Mucosa of descending colon (tissue), 3 donors: ENCODE results near the gene UNC5B. TPM values are rescaled to one million over a fixed set of nuclear protein-coding genes. Genes with fewer than 3 reads are reported as not detected.
A peak's percentile ranks its signal among the peaks of the same experiment; 100 is the strongest.

Source experiments
- ATAC-seq: fragments of 200-7000 bp; cut with Tn5 transposase; one replicate; pipeline ENCODE4 v1.9.1; 2020; ENCODE audit warnings: mild to moderate bottlenecking, moderate library complexity
- DNase-seq, 3 donors: peaks; one replicate each; pipeline ENCODE4 v3.0.0-alpha.2; 2020
- H3K36me3 ChIP-seq: fragments of 200-600 bp; one replicate; pipeline ENCODE4 v1.8.0; 2021; ENCODE audit warnings: low read depth, mild to moderate bottlenecking
- H3K4me1 ChIP-seq: fragments of 200-600 bp; one replicate; pipeline ENCODE4 v1.8.0; 2021; ENCODE audit warnings: low read depth, mild to moderate bottlenecking
- H3K4me3 ChIP-seq: fragments of 200-600 bp; one replicate; pipeline ENCODE4 v1.8.0; 2021; ENCODE audit warnings: mild to moderate bottlenecking
- H3K9me3 ChIP-seq: fragments of 200-600 bp; one replicate; pipeline ENCODE4 v1.8.0; 2021; ENCODE audit warnings: mild to moderate bottlenecking
- intact Hi-C, 2 donors: fragments of 100-400 bp; cut with DNase I in 1 of 2; cut with micrococcal nuclease in 1 of 2; formaldehyde crosslinking; loops; one replicate each; pipeline versions ENCODE4 v1.11.0 to v1.11.1; 2022; cut with DNase I, micrococcal nuclease
- total RNA-seq, 3 donors: library from RNA; stranded (reverse); fragmentation: NEBNext Ultra II Directional in 2 of 3; extraction: Animal tissue kit (Norgen Biotek cat#: 25700) in 2 of 3; gene quantifications; one replicate each; pipeline versions ENCODE4 v1.2.1 to v1.2.4, GENCODE V29; 2021 to 2023
- TF ChIP-seq, protein P1 (sequence below): fragments of 200-600 bp; IDR thresholded peaks from one replicate; pipeline ENCODE4 v1.8.0; 2022; ENCODE audit warnings: antibody characterized with exemption, mild to moderate bottlenecking
- donor health status: DM: no; HTN: no; CAD: no; lungs with moderate emphysema.
- donor health status: DM: no; HTN: no; CAD: no.
- donor health status: DM: no; HTN: yes; CAD: no.

UNC5B gene
- total RNA-seq, 3 donors from 2014 or later, result 11.0 to 17.4 (median 11.4) TPM

DNA sequence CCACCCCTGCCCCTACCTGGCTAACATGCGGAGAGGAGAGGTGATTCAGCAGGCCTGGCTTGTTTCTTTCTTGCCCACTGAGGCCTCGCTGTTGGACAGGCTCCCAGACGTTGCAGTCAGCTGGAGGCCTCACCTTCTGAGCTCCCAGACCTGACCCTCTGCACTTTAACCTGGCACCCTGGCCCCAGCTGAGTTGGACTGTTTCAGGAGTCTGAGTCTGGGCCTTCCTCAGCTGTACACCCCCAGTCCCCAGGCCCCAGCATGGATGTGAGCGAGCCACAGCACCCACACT lies 35.0 kb downstream of the UNC5B start:
- peak in 2 of 3 donors; percentile 51 to 56 for DNase-seq
- H3K9me3 ChIP-seq, result no peaks in the 10 kb centered on the region

DNA sequence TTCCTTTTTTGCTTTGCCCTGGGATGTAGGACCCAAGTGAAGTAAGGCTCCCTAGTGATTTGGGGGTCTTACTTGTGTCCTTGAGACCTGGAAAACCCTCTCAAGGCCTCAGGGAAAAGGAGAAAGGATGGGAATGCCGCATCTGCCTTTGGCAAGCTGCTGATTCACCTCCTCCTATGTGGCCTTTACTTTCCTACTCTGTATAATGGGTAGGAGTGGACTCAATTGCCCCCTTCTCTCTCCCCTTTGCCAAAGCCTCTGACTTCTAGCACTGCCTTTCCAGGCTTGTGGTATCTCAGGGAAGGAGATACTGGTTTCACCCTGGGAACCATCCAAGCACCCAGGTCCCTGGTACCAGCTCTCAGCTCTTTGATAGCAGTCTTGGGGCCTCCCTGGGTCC lies 35.4 kb downstream of the UNC5B start:
- ATAC-seq, result no peak
- intact Hi-C loops, result no loop called here
- H3K36me3 ChIP-seq, result no peaks in the 10 kb centered on the region
- DNase-seq, result no peak
- H3K4me3 ChIP-seq, result no peak overlapping the region
- TF ChIP-seq, protein P1, sequence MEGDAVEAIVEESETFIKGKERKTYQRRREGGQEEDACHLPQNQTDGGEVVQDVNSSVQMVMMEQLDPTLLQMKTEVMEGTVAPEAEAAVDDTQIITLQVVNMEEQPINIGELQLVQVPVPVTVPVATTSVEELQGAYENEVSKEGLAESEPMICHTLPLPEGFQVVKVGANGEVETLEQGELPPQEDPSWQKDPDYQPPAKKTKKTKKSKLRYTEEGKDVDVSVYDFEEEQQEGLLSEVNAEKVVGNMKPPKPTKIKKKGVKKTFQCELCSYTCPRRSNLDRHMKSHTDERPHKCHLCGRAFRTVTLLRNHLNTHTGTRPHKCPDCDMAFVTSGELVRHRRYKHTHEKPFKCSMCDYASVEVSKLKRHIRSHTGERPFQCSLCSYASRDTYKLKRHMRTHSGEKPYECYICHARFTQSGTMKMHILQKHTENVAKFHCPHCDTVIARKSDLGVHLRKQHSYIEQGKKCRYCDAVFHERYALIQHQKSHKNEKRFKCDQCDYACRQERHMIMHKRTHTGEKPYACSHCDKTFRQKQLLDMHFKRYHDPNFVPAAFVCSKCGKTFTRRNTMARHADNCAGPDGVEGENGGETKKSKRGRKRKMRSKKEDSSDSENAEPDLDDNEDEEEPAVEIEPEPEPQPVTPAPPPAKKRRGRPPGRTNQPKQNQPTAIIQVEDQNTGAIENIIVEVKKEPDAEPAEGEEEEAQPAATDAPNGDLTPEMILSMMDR, result no peak
- no peaks in the 10 kb centered on the region for H3K9me3 ChIP-seq
- H3K4me1 ChIP-seq, result peaks cover 69% of the 10 kb centered on the region

More for the DNA sequence above, 35.0 kb downstream of the UNC5B start:
- no peak for ATAC-seq
- no peaks in the 10 kb centered on the region for H3K36me3 ChIP-seq
- TF ChIP-seq, protein P1, result no peak
- intact Hi-C loops, result no loop called here
- H3K4me1 ChIP-seq, result peaks cover 69% of the 10 kb centered on the region
- H3K4me3 ChIP-seq, result no peak overlapping the region

DNA sequence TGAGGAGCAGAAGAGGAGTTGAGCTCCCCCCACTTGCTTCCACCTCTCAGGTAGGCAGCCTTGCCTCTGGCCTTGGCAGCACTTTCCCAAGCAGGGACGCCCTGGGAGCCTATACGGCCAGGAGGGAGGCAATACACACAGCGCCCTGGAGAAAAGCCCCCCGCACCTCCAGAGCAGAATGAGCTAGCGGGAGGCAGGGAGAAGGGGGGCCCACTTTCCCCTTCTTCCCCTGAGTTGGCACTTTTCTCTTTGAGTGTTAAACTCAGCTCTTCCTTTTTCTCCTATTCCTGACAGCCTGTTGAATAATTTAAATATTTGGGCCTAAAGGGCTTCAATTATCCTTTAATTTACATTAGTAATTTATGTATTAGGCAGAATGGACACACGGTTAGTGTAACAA lies 35.8 kb downstream of the UNC5B start:
- TF ChIP-seq, protein P1, result no peak
- no peak for ATAC-seq
- Histone ChIP-seq H3K4me3 (no peak overlapping the region), H3K36me3 (no peaks in the 10 kb centered on the region), H3K4me1 (peaks cover 70% of the 10 kb centered on the region), H3K9me3 (no peaks in the 10 kb centered on the region)
- intact Hi-C loops, result no loop called here
- peak in 2 of 3 donors; percentile 31 to 47 for DNase-seq

DNA sequence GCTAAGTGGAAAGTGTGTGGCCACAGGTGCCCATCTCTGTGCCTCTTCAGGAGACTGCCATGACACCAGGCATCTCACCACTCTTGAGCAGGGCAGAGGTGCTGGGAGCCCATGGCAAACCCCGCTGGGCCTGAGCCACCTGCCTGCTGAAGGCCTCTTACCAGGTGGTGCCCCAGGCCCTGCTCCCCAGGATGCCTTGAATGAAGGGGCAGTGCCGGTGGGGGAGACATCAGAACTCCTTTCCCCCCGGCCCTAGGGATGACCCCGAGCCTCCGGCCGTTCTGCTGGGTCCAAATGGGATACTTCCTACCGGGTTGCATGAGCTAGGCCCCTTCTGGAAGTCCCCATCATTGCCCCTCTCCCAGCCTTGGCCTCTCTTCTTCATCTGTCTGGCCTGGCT lies 37.6 kb downstream of the UNC5B start:
- Histone ChIP-seq H3K9me3 (no peaks in the 10 kb centered on the region), H3K4me3 (no peak overlapping the region), H3K36me3 (no peaks in the 10 kb centered on the region), H3K4me1 (peaks cover 59% of the 10 kb centered on the region)
- DNase-seq (no peak), ATAC-seq (no peak)
- intact Hi-C loops, result no loop called here
- TF ChIP-seq, protein P1, result no peak

DNA sequence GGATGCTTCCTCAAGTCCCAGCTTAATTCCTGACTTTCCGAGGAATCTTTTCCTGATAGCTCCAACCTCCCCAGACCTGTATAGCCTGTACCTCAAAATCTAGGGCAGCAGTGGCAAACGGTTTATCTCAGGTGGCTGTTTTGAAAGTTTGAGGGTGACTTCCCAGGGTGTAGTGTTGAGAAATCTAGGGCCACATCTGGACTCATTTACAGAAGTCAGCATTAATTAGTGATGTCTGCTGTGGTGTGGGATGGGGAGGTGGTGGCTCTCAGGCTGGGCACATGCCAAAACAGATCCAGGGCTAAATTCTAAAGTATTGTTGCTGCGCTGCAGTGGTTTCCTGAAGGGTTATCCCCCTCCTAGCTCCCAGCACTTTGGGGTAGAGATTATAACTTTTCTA lies 38.0 kb downstream of the UNC5B start:
- no peak for ATAC-seq
- no peaks in the 10 kb centered on the region for H3K9me3 ChIP-seq
- intact Hi-C loops, result no loop called here
- H3K36me3 ChIP-seq, result no peaks in the 10 kb centered on the region
- H3K4me3 ChIP-seq, result no peak overlapping the region
- H3K4me1 ChIP-seq, result peaks cover 58% of the 10 kb centered on the region
- DNase-seq, result no peak
- TF ChIP-seq, protein P1, result no peak

DNA sequence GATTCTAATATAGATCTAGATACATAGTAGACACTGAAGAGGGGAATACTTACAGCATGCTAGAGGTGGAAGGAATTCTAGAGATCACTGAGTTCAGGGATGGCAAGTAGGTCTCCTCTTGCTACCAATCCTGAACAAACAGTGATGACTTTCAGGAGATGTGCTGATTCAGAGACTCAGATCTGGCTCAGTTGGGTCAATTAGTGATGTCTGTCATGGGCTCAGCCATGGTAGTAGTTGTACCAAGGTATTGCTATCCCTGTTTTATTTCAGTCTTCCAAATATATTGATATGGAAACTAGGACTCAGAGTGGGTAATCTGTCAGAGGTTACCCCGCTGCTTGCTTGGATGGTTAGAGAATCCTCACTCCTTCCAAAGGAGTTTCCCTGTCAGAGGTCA lies 38.5 kb downstream of the UNC5B start:
- peaks cover 58% of the 10 kb centered on the region for H3K4me1 ChIP-seq
- TF ChIP-seq, protein P1, result no peak
- no peak for ATAC-seq
- DNase-seq, result no peak
- H3K9me3 ChIP-seq, result no peaks in the 10 kb centered on the region
- H3K4me3 ChIP-seq, result no peak overlapping the region
- H3K36me3 ChIP-seq, result no peaks in the 10 kb centered on the region
- intact Hi-C loops, result no loop called here
